ENCODE measurements around the gene MAP1LC3A. TPM values are rescaled to one million over a fixed set of nuclear protein-coding genes. Genes with fewer than 3 reads are reported as not detected.

The MAP1LC3A gene
- polyA plus RNA-seq, 1 donor: 40.9 TPM

- peaks cover 79% of the 10 kb centered on the region for H3K36me3 ChIP-seq (ENCODE audit: control insufficient read depth, insufficient read depth, low read length)
- no peaks in the 10 kb centered on the region for H3K27me3 ChIP-seq (ENCODE audit: control insufficient read depth, insufficient read depth, low read length)
- H3K9me3 ChIP-seq (ENCODE audit: control insufficient read depth, low read depth, low read length): no peaks in the 10 kb centered on the region
- no peak overlapping the region for H3K27ac ChIP-seq (ENCODE audit: low read length)
- no peaks in the 10 kb centered on the region for H3K4me1 ChIP-seq (ENCODE audit: control insufficient read depth, insufficient read depth, low read length)
- H3K4me3 ChIP-seq (ENCODE audit: low read length): no peak overlapping the region
- DNase-seq: no peak
- no CpG with 5 or more reads among the region's 8 CpGs for WGBS (ENCODE audit: insufficient coverage, low lambda C conversion rate)
Measured at GRCh38 chr20:34537651-34538050, 20.9 kb upstream of the MAP1LC3A start.

- WGBS (ENCODE audit: insufficient coverage, low lambda C conversion rate): no CpG with 5 or more reads among the region's 5 CpGs
- peaks cover 73% of the 10 kb centered on the region for H3K36me3 ChIP-seq (ENCODE audit: control insufficient read depth, insufficient read depth, low read length)
- no peaks in the 10 kb centered on the region for H3K27me3 ChIP-seq (ENCODE audit: control insufficient read depth, insufficient read depth, low read length)
- DNase-seq: peak in 1 of 2 donors; percentile 25
- H3K4me3 ChIP-seq (ENCODE audit: low read length): no peak overlapping the region
- no peaks in the 10 kb centered on the region for H3K9me3 ChIP-seq (ENCODE audit: control insufficient read depth, low read depth, low read length)
- H3K27ac ChIP-seq (ENCODE audit: low read length): no peak overlapping the region
- H3K4me1 ChIP-seq (ENCODE audit: control insufficient read depth, insufficient read depth, low read length): peaks cover 4% of the 10 kb centered on the region
Measured at GRCh38 chr20:34538671-34539123, 19.8 kb upstream of the MAP1LC3A start.

- Histone ChIP-seq H3K27ac (ENCODE audit: low read length) (no peak overlapping the region), H3K27me3 (ENCODE audit: control insufficient read depth, insufficient read depth, low read length) (no peaks in the 10 kb centered on the region), H3K4me3 (ENCODE audit: low read length) (no peak overlapping the region), H3K36me3 (ENCODE audit: control insufficient read depth, insufficient read depth, low read length) (peaks cover 66% of the 10 kb centered on the region), H3K9me3 (ENCODE audit: control insufficient read depth, low read depth, low read length) (no peaks in the 10 kb centered on the region), H3K4me1 (ENCODE audit: control insufficient read depth, insufficient read depth, low read length) (peaks cover 11% of the 10 kb centered on the region)
- DNase-seq: no peak
- no CpG with 5 or more reads among the region's 8 CpGs for WGBS (ENCODE audit: insufficient coverage, low lambda C conversion rate)
Measured at GRCh38 chr20:34539756-34540155, 18.8 kb upstream of the MAP1LC3A start.

GRCh38 chr20:34540596-34541263 is 17.8 kb upstream of the MAP1LC3A start:
- H3K9me3 ChIP-seq (ENCODE audit: control insufficient read depth, low read depth, low read length): no peaks in the 10 kb centered on the region
- H3K4me1 ChIP-seq (ENCODE audit: control insufficient read depth, insufficient read depth, low read length): peaks cover 11% of the 10 kb centered on the region
- 100% methylated on average over 1 of the region's 15 CpGs for WGBS (ENCODE audit: insufficient coverage, low lambda C conversion rate)
- H3K27me3 ChIP-seq (ENCODE audit: control insufficient read depth, insufficient read depth, low read length): no peaks in the 10 kb centered on the region
- no peak overlapping the region for H3K27ac ChIP-seq (ENCODE audit: low read length)
- H3K36me3 ChIP-seq (ENCODE audit: control insufficient read depth, insufficient read depth, low read length): peaks cover 56% of the 10 kb centered on the region
- no peak overlapping the region for H3K4me3 ChIP-seq (ENCODE audit: low read length)
- DNase-seq: no peak

- H3K4me3 ChIP-seq (ENCODE audit: low read length): no peak overlapping the region
- peaks cover 11% of the 10 kb centered on the region for H3K4me1 ChIP-seq (ENCODE audit: control insufficient read depth, insufficient read depth, low read length)
- peaks cover 50% of the 10 kb centered on the region for H3K36me3 ChIP-seq (ENCODE audit: control insufficient read depth, insufficient read depth, low read length)
- H3K9me3 ChIP-seq (ENCODE audit: control insufficient read depth, low read depth, low read length): no peaks in the 10 kb centered on the region
- WGBS (ENCODE audit: insufficient coverage, low lambda C conversion rate): 100% methylated on average over 1 of the region's 13 CpGs
- H3K27me3 ChIP-seq (ENCODE audit: control insufficient read depth, insufficient read depth, low read length): no peaks in the 10 kb centered on the region
- H3K27ac ChIP-seq (ENCODE audit: low read length): no peak overlapping the region
- DNase-seq: no peak
Measured at GRCh38 chr20:34541264-34541901, 17.1 kb upstream of the MAP1LC3A start.

GRCh38 chr20:34541917-34542316 is 16.6 kb upstream of the MAP1LC3A start:
- 83% methylated on average over 2 of the region's 16 CpGs for WGBS (ENCODE audit: insufficient coverage, low lambda C conversion rate)
- no peak for DNase-seq
- H3K36me3 ChIP-seq (ENCODE audit: control insufficient read depth, insufficient read depth, low read length): peaks cover 46% of the 10 kb centered on the region

GRCh38 chr20:34542439-34542838 is 16.1 kb upstream of the MAP1LC3A start:
- Histone ChIP-seq H3K9me3 (ENCODE audit: control insufficient read depth, low read depth, low read length) (no peaks in the 10 kb centered on the region), H3K4me1 (ENCODE audit: control insufficient read depth, insufficient read depth, low read length) (peaks cover 11% of the 10 kb centered on the region), H3K36me3 (ENCODE audit: control insufficient read depth, insufficient read depth, low read length) (peaks cover 41% of the 10 kb centered on the region), H3K27me3 (ENCODE audit: control insufficient read depth, insufficient read depth, low read length) (no peaks in the 10 kb centered on the region), H3K27ac (ENCODE audit: low read length) (no peak overlapping the region), H3K4me3 (ENCODE audit: low read length) (no peak overlapping the region)
- no peak for DNase-seq
- no CpG with 5 or more reads among the region's 6 CpGs for WGBS (ENCODE audit: insufficient coverage, low lambda C conversion rate)

More at GRCh38 chr20:34541917-34542316, 16.6 kb upstream of the MAP1LC3A start:
- Histone ChIP-seq H3K27me3 (ENCODE audit: control insufficient read depth, insufficient read depth, low read length) (no peaks in the 10 kb centered on the region), H3K4me3 (ENCODE audit: low read length) (no peak overlapping the region), H3K9me3 (ENCODE audit: control insufficient read depth, low read depth, low read length) (no peaks in the 10 kb centered on the region), H3K4me1 (ENCODE audit: control insufficient read depth, insufficient read depth, low read length) (peaks cover 11% of the 10 kb centered on the region), H3K27ac (ENCODE audit: low read length) (no peak overlapping the region)

GRCh38 chr20:34543463-34544056 is 15.0 kb upstream of the MAP1LC3A start:
- no CpG with 5 or more reads among the region's 12 CpGs for WGBS (ENCODE audit: insufficient coverage, low lambda C conversion rate)
- peaks cover 36% of the 10 kb centered on the region for H3K36me3 ChIP-seq (ENCODE audit: control insufficient read depth, insufficient read depth, low read length)
- peaks cover 14% of the 10 kb centered on the region for H3K4me1 ChIP-seq (ENCODE audit: control insufficient read depth, insufficient read depth, low read length)
- DNase-seq: no peak
- no peak overlapping the region for H3K4me3 ChIP-seq (ENCODE audit: low read length)
- no peaks in the 10 kb centered on the region for H3K27me3 ChIP-seq (ENCODE audit: control insufficient read depth, insufficient read depth, low read length)
- no peaks in the 10 kb centered on the region for H3K9me3 ChIP-seq (ENCODE audit: control insufficient read depth, low read depth, low read length)
- no peak overlapping the region for H3K27ac ChIP-seq (ENCODE audit: low read length)

- Histone ChIP-seq H3K4me3 (ENCODE audit: low read length) (peak overlapping the region; percentile 13), H3K27me3 (ENCODE audit: control insufficient read depth, insufficient read depth, low read length) (no peaks in the 10 kb centered on the region), H3K27ac (ENCODE audit: low read length) (no peak overlapping the region), H3K36me3 (ENCODE audit: control insufficient read depth, insufficient read depth, low read length) (peaks cover 29% of the 10 kb centered on the region), H3K9me3 (ENCODE audit: control insufficient read depth, low read depth, low read length) (no peaks in the 10 kb centered on the region), H3K4me1 (ENCODE audit: control insufficient read depth, insufficient read depth, low read length) (peaks cover 14% of the 10 kb centered on the region)
- DNase-seq: peak in 1 of 2 donors; percentile 53
- WGBS (ENCODE audit: insufficient coverage, low lambda C conversion rate): no CpG with 5 or more reads among the region's 19 CpGs
Measured at GRCh38 chr20:34544109-34544796, 14.3 kb upstream of the MAP1LC3A start.

- Histone ChIP-seq H3K27ac (ENCODE audit: low read length) (peak overlapping the region; percentile 39), H3K27me3 (ENCODE audit: control insufficient read depth, insufficient read depth, low read length) (no peaks in the 10 kb centered on the region), H3K36me3 (ENCODE audit: control insufficient read depth, insufficient read depth, low read length) (peaks cover 8% of the 10 kb centered on the region), H3K4me1 (ENCODE audit: control insufficient read depth, insufficient read depth, low read length) (peaks cover 14% of the 10 kb centered on the region), H3K9me3 (ENCODE audit: control insufficient read depth, low read depth, low read length) (no peaks in the 10 kb centered on the region), H3K4me3 (ENCODE audit: low read length) (peak overlapping the region; percentile 53)
- no CpG with 5 or more reads among the region's 11 CpGs for WGBS (ENCODE audit: insufficient coverage, low lambda C conversion rate)
- DNase-seq: peak; percentile 55 to 86
Measured at GRCh38 chr20:34546751-34547181, 11.8 kb upstream of the MAP1LC3A start.
